Testis (tissue), 3 donors: Measurements from ENCODE around the gene ZFYVE21. TPM values are rescaled to one million over a fixed set of nuclear protein-coding genes. Genes with fewer than 3 reads are reported as not detected.

ENCODE experiments used
- DNase-seq: peaks from one replicate; pipeline ENCODE4 v3.0.0-alpha.2; 2019
- H3K27ac ChIP-seq, 2 donors: fragments of 200-600 bp; sonication (generic); one replicate each; pipeline ENCODE4 v1.5.1; 2019
- H3K27me3 ChIP-seq: fragments of 200-600 bp; sonication (generic); one replicate; pipeline ENCODE4 v1.5.1; 2019
- H3K36me3 ChIP-seq: fragments of 200-600 bp; sonication (generic); one replicate; pipeline ENCODE4 v1.5.1; 2017; ENCODE audit warnings: low read depth; ENCODE audit errors: missing control alignments
- H3K4me1 ChIP-seq: fragments of 200-600 bp; sonication (generic); one replicate; pipeline ENCODE4 v1.5.1; 2019
- H3K4me3 ChIP-seq, 2 donors: fragments of 200-600 bp; sonication (generic); one replicate each; pipeline ENCODE4 v1.5.1; 2017 to 2019
- H3K9me3 ChIP-seq: fragments of 200-600 bp; sonication (generic); one replicate; pipeline ENCODE4 v1.5.1; 2017
- POLR2A ChIP-seq: fragments of 450-650 bp; IDR thresholded peaks from one replicate; pipeline ENCODE4 v1.6.1; 2017; ENCODE audit warnings: antibody characterized with exemption, mild to moderate bottlenecking, moderate library complexity
- WGBS, 2 donors: methylation state at CpG; one replicate each; pipeline ENCODE4 v1.1.5; 2018; 5-methylcytosine and 5-hydroxymethylcytosine counted together
- intact Hi-C: fragments of 100-400 bp; cut with DNase I; formaldehyde crosslinking; loops from one replicate; pipeline ENCODE4 v1.15.1; 2023; ENCODE audit warnings: low total_unique reads
- polyA plus RNA-seq: library from polyadenylated mRNA; stranded (reverse); fragments of 350-450 nt; fragmentation: Illumina TruSeq; extraction: RNeasy Lipid Tissue Mini Kit (QIAGEN cat#74804); gene quantifications from one replicate; pipeline ENCODE4 v1.2.3, GENCODE V29; 2014; ENCODE audit warnings: low read depth, low replicate concordance; ENCODE audit not compliant: insufficient read depth
- total RNA-seq, 2 donors: library from RNA; depleted of rRNA; stranded (reverse); fragments of >200 nt; gene quantifications; one replicate each; pipeline ENCODE4 v1.2.3, GENCODE V29; 2016
- TF ChIP-seq, protein P1 (sequence below), 3 experiments: fragments of 450-650 bp in 2 of 3; fragments of 200-600 bp in 1 of 3; sonication (generic) in 1 of 3; IDR thresholded peaks; one replicate each; pipeline ENCODE4 v1.5.1; 2016 to 2019; ENCODE audit warnings: antibody characterized with exemption in 3 of 3, mild to moderate bottlenecking in 2 of 3, moderate library complexity in 1 of 3

Gene ZFYVE21
- total and polyA plus RNA-seq, 3 donors from 2014 or later: 86.4 to 251 (median 194) TPM

DNA sequence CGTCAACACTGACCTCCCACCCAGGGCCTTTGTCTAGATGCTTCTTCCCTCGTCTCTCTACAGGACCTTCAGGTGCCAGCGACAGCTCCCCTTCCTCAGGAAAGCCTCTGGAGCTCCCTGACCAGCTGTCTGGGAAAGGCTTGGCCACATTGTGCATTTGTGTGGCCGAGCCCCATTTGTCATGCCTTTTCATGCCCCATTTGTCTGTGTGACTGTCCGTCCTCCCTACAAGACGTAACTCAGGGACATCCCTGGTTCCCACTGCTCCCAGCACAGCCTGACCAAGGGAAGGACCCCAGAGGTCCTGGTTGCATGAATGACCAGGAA, 23.8 kb downstream of the ZFYVE21 start:
- peaks cover 47% of the 10 kb centered on the region for H3K4me1 ChIP-seq
- H3K9me3 ChIP-seq: no peaks in the 10 kb centered on the region
- H3K27ac ChIP-seq: no peak overlapping the region
- no peak overlapping the region for H3K4me3 ChIP-seq
- H3K27me3 ChIP-seq: no peaks in the 10 kb centered on the region
- H3K36me3 ChIP-seq: no peaks in the 10 kb centered on the region
- WGBS, 2 donors: 88 to 94% methylated on average over 6 of the region's 6 CpGs
- intact Hi-C loops: no loop called here
- TF ChIP-seq, protein P1, sequence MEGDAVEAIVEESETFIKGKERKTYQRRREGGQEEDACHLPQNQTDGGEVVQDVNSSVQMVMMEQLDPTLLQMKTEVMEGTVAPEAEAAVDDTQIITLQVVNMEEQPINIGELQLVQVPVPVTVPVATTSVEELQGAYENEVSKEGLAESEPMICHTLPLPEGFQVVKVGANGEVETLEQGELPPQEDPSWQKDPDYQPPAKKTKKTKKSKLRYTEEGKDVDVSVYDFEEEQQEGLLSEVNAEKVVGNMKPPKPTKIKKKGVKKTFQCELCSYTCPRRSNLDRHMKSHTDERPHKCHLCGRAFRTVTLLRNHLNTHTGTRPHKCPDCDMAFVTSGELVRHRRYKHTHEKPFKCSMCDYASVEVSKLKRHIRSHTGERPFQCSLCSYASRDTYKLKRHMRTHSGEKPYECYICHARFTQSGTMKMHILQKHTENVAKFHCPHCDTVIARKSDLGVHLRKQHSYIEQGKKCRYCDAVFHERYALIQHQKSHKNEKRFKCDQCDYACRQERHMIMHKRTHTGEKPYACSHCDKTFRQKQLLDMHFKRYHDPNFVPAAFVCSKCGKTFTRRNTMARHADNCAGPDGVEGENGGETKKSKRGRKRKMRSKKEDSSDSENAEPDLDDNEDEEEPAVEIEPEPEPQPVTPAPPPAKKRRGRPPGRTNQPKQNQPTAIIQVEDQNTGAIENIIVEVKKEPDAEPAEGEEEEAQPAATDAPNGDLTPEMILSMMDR (IDR thresholded peaks at IDR 0.05): no peak
- TF ChIP-seq POLR2A: no peak
- no peak for DNase-seq

- 89 to 96% methylated on average over 11 to 30 of the region's 30 CpGs for WGBS, 2 donors
Observed at GRCh38 chr14:103739793-103740501, 24.3 kb downstream of the ZFYVE21 start.

DNA sequence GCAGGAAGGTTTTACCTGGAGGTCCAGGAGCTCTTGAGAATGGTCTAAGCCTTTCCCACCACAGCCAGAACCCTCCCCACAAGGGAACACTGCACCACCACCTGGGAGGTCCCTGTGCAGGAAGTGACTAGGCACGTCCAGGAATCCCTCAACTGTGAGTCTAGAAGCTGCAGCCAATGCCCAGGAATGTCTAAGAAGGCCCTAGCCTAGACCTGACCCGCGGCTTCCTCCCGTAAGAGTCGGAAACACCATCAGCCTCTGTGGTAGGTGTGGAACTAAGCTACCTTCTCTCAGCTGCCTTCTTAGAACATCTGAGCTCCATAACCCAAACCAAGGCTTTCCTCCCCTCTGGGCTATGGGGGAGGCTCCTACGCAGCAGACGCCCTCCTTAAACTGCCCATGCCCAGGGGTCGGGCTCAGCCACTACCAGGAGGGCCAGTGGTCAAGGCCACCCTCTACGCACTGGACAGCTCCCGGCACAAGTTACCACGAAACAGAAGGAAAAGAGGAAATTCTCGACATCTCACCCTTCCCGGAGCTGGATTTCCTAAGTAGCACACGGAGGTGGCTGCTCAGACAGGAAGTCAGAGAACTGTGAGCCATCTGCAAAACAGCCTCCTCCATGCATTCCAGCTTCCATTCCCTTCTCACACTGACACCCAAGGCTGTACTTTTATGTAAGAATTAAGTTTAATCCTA, 25.5 kb downstream of the ZFYVE21 start:
- no peaks in the 10 kb centered on the region for H3K9me3 ChIP-seq
- no peak for DNase-seq
- TF ChIP-seq, protein P1 (IDR thresholded peaks at IDR 0.05): no peak
- no peak for TF ChIP-seq POLR2A
- H3K27ac ChIP-seq: peak overlapping the region in 1 of 2 donors; percentile 15
- no peak overlapping the region for H3K4me3 ChIP-seq
- intact Hi-C loops: no loop called here
- H3K27me3 ChIP-seq: no peaks in the 10 kb centered on the region
- peaks cover 30% of the 10 kb centered on the region for H3K4me1 ChIP-seq
- 40 to 60% methylated on average over 10 to 14 of the region's 14 CpGs for WGBS, 2 donors
- no peaks in the 10 kb centered on the region for H3K36me3 ChIP-seq

More at GRCh38 chr14:103739793-103740501, 24.3 kb downstream of the ZFYVE21 start:
- Histone ChIP-seq H3K27ac (no peak overlapping the region), H3K9me3 (no peaks in the 10 kb centered on the region), H3K36me3 (no peaks in the 10 kb centered on the region), H3K4me1 (peaks cover 42% of the 10 kb centered on the region), H3K27me3 (no peaks in the 10 kb centered on the region), H3K4me3 (no peak overlapping the region)
- intact Hi-C loops: no loop called here
- no peak for DNase-seq
- TF ChIP-seq, protein P1 (IDR thresholded peaks at IDR 0.05): no peak
- no peak for TF ChIP-seq POLR2A

DNA sequence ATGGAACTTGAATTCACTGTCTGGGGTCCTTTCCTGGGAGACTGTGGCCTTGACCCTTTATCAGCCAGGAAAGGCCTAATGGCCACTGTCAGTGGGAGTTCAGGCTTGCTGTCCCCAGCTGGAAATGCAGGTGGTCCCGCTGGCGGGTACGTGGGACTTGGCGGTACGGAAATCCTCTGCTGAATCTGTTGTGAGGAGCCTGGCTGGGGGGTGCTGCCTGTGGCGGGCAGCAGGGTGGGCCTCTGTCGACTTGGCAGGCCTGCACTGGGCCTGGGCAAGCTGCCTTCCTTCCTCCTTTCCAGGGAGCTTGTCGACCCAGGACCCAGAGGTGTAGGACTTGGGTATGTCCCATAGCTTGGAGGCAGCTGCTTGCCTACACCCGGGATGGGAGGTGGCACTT, 26.3 kb downstream of the ZFYVE21 start:
- no peaks in the 10 kb centered on the region for H3K9me3 ChIP-seq
- DNase-seq: no peak
- H3K27me3 ChIP-seq: no peaks in the 10 kb centered on the region
- peaks cover 24% of the 10 kb centered on the region for H3K4me1 ChIP-seq
- no peak overlapping the region for H3K4me3 ChIP-seq
- TF ChIP-seq POLR2A: no peak
- TF ChIP-seq, protein P1 (IDR thresholded peaks at IDR 0.05): no peak
- H3K27ac ChIP-seq: peak overlapping the region in 1 of 2 donors; percentile 15
- intact Hi-C loops: no loop called here
- WGBS, 2 donors: 65 to 92% methylated on average over 3 to 9 of the region's 9 CpGs
- no peaks in the 10 kb centered on the region for H3K36me3 ChIP-seq
